ENCODE measurements around the gene PLPP3.

PLPP3 gene

DNA sequence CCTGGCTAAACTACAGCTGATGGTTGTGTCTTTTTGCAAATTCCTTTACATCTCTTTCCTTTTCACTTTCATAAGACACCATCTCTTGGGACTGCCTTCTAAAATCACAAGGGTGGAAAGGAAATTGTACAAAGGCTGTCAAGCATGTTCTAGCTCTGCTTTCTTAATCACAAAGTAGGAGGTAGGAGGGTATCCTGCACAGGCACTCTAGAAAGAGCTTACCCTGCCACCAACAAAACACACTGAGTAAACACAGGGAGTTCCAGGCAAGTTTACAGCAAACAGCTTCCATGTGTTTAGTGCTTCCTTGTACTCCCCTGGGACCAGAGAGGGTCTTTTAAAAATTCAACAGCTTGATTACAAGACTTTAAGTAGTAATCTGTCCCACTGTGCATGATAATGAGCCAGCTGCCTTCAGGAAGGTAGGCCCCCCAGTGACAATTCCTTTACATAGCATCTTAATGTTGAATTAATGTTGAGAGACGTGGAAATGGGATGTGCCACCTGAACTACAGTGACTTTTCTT lies 2.4 kb downstream of the PLPP3 start:
- DNase-seq (ENCODE audit: low read depth in 2 of 2) = no peak

DNA sequence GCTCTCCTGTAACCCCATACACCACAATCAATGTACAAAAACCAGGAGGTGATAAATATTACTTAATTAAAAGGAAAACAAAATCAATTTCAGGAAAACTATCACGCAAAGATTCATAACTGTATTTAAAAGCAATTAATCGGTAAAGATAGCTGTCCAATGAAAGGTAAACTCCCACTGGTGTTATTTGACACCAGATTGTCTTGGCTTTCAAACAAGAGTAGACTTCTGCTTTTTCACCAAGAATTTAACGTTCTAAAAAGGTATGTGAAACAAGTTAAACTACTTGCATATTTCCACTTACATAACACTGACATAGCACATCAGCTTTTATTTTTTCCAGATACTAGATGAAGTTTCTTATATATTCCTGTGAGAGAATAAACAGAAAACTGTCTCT lies 3.5 kb downstream of the PLPP3 start:
- DNase-seq (ENCODE audit: low read depth in 2 of 2) = no peak

DNA sequence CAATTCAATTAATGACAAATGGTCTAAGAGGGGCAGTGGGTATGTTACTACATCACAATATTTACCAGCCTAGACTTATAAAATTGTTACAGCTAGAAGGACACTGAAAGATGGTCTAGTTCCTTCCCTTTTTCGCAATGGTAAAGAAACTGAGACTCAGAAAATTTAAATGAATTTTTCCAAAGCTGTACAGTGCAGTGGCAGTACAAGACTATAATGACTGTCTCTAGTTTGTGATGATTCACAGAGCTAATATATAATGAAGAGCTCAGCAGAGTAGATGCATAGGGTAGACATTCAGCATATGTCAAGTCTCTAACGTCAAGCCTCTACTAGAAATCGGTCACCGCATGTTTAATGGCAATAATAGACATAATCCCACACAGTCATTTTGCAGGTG lies 4.6 kb downstream of the PLPP3 start:
- no peak for DNase-seq (ENCODE audit: low read depth in 2 of 2)

DNA sequence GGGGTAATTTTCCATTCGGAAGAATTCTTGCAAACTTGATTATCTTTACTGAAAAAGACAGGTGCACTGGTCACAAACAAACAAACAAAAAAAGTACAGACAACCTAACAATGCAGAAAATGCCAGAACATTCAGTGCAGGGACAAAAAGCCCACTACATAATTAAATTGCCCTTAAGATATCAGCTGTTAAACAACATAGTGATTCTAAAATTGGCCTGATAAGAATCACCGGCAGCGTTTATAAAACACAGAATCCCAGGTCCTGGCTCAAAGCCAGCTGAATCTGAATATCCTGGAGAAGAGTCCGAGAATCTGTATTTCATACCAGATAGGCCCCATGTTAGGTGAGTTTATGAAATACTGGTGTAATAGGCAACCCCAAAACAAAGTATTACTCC lies 6.1 kb downstream of the PLPP3 start:
- DNase-seq (ENCODE audit: low read depth in 2 of 2) = no peak

DNA sequence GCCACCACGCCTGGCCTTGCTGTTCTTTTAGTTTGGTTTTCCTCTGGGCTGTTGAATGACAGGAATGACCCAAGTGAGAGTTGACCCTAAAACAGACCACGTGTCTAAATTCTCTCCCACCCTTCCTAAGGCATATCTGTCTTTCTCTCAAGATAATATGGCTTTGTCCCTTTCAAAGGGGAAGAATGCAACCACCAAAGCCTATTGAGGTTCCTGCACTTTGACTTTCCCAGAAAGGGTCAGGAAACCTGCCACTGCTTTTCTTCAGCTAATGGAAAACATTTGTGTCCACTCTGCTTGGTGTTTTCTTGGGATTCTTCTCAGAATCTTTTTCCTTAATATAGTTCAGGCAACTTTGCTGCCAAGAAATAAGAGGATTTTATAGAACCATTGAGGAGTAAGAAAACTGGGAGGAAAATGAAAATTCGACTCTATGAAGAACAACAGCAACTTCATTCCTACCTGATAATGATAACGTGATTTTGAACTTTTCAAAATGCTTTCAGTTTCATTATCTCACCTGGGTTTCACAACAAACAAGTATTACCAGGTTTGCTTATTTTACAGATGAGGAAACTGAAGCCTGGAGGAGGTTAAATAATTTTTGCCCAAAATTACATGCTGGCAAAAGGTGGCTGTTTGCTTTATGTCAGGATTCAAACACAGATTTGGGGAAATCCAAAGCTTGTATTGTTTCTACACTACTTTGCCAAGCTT lies 6.9 kb downstream of the PLPP3 start:
- no peak for DNase-seq (ENCODE audit: low read depth in 2 of 2)

DNA sequence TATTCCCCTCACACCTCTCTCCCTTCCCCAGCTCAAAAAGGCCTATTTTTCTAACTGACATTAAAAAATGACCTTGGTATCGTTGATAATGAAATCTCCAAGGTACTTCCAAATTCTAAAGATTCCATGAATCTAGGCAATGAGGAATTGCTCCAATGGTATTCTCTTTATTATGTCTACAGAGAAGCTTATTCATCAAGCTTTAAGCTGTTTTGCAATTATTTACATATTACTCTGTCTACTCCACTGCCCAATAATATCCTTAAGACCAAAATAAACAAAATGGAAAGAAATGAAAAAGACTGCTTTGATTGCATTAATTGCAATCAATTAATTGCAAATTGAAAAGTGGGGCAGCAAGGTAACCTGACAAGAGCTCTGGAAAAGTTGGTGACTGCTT lies 7.9 kb downstream of the PLPP3 start:
- no peak for DNase-seq (ENCODE audit: low read depth in 2 of 2)

DNA sequence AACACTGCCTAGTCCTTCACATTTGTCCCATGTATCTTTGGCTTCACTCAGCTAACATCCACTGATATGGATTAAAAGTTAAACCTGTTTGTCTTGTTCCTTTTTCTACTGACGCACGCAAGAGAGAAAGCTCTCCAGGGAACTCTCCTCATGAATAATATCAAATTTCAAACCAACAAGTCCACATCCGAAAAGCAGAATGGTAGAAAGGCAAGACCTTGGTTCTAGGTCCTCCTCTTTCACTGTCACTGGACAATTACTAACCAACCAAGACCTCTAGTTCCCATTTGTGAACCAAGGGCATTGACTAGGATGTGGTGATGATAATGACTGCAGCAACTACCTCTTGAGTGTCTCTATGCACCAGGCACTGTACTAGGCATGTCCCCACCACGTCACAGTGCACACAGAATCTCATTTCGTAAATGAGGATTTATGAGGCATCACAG lies 8.4 kb downstream of the PLPP3 start:
- DNase-seq (ENCODE audit: low read depth in 2 of 2) = no peak

DNA sequence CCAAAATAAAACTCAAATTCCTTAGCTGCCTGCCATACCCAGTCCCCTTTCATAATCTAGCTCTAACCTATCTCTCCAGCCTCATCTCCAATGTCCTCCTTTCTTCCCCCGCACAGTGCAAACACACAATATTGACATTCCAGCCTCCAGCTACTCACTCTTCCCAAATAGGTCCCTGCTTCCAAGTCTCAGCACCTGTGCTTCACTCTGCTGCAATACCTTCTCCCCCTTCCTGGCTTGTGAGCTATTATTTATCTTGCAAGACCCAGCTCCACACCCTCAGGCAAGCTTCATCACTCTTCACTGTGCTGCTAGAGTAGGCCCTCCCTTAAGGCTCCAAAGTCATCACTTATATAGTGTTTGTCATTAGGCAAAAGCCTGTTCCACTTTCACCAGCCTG lies 9.7 kb downstream of the PLPP3 start:
- no peak for DNase-seq (ENCODE audit: low read depth in 2 of 2)

DNA sequence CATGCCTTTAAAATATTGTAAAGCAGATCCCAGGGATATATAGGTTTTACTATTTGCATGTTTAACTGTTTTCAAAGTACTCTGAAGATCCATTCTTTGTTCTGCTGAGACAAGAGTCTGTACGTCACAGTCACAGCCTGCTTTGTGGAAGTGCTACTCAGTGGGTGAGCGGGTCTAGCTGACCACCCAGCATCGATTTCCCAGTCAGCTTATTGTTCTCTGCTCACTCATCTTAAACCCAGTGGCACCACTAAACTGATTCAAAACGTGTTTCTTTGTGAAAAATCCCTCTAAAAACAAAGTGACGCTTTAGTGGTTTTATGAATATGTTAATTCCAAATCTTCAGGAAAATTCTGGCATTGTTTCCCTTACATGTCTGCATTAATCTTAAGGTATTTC lies 12.4 kb downstream of the PLPP3 start:
- DNase-seq (ENCODE audit: low read depth in 2 of 2) = no peak

DNA sequence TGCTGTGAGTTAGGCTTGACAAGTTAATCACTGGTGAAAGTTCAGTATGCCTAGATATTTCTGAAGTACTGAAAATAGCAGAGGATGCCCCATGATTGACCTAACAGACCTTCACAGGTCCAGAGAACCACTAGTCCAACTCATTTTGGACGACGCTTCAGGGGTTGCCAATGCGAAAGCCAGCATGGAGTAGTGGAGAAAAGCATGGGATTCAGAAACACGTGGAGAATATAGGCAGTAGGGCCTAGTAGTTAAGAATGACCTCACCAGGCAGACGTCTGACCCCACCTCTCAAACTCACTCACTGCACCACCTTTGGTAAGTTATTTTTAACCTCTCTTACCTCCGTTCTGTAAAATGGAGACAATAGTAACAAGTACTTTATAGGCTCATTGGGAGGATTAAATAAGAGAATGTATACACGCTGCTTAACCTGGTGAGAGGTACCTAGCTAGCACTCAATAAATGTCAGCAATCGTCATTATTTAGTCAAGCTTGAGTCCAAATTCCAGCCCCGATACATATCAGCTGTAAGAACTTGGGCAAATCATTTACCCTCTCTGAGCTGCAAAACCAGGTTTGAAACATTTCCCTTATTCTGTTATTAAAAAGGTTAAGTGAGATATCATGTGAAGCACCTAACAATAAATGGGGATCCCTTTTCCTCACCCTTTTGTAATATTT lies 13.2 kb downstream of the PLPP3 start:
- no peak for DNase-seq (ENCODE audit: low read depth in 2 of 2)

DNA sequence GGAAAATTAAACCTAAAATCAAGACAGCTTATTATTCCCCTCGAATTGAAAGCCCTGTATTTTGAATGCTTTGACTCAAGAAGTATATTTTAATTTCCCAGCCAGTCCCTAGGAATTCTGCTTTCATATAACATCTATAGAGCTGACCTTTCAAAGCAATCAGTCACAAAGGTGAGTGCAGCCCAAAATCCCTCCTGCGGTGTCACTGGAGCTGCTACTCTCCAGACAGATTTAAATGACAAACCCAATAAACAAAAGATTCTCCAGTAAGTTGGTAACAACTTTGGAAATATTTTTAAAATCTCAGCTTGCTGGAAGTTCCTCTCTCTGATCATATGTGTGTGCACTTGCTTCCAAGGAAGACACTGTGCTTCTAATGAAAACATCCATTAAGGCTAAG lies 14.7 kb downstream of the PLPP3 start:
- DNase-seq (ENCODE audit: low read depth in 2 of 2) = no peak

DNA sequence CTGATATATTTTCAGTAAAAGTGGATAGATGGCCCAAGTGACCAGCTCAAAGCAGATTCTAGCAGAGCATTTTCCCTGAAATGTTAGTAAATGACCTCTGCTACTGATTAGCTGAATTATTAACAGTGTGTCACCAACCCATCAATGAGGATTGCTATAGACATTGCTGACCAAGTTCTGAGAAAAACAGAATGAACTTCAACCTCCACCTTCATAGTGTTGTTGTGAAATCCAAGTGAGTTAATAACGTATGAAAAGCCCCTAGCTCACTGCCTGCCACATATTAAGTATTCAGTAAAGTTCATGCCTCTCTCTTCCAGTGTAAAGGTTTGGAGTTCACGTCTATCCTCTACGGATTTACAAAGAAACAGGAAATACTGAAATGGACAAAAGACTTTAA lies 15.8 kb downstream of the PLPP3 start:
- DNase-seq (ENCODE audit: low read depth in 2 of 2) = no peak

DNA sequence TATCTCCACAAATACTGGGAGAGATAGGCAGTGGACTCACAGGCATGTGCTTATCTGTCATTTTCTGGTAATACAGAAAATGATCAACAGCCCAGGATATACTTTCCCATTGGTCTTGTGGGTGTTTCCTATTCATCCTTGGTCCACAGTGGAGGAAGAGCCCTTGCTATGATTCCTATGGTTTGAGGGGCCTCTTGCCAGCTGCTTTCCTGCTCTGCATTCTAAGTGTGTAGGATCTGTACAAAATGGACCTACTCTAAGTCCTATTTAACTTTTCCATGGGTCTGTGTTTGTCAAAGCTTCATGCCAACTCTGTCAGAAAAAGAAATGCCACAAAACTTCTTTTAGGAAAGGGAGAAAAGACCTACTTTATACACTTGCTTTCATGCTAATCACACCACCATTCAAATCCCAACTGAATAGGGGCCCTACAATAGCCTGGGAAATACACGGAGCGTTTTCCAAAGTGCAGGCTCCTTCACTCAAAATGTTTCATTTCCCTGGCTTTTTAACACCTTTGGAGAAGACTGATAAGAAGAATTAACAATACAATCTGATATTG lies 16.4 kb downstream of the PLPP3 start:
- no peak for DNase-seq (ENCODE audit: low read depth in 2 of 2)

DNA sequence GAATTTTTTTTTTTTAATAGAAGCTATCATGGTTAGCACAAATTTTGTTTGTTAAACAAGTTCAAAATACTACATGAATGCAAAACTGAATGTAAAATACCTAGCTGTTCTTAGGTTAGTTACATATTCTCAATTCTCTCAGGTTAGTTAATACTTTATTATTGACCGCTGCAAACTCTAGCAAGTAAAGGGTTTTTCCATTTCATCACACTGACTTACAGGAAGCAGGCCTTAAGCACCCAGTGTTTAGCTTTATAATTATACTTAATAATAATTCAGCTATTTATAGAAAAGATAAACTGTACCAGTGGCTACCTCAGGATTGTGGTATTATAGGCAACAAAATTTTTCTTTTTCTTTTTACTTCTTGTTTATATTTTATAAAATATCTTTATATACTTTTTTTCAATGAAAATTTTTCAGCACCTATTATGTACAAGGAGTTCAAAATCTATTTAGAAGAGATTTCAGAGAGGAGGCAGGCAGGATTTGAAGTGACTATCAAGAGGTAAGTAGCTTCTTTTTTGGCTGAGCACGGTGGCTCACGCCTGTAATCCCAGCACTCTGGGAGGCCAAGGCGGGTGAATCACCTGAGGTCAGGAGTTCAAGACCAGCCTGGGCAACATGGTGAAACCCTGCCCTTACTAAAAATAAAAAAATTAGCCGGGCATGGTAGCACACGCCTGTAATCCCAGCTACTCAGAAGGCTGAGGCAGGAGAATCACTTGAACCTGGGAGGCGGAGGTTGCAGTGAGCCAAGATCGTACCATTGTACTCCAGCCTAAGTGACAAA lies 17.9 kb downstream of the PLPP3 start:
- no peak for DNase-seq (ENCODE audit: low read depth in 2 of 2)

DNA sequence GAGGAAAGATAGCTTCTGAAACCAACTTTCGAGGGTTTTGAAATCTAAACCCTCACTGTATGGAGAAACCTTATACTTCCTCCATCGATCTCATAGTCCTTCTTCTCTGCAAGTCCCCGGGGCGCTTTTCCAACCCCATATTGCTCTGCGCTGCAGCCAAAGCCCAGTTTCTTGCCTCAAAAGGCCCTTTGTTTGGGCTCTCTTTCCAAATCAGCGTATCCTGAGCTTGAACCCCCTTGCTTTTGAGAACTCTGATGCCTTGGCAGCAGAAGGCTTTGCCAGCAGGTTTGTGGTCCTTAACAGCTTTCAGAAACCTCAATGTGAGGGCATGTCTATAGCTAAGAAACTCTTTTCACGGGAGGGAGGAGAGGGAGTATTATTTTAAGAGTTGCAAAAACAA lies 21.6 kb downstream of the PLPP3 start:
- no peak for DNase-seq (ENCODE audit: low read depth in 2 of 2)

DNA sequence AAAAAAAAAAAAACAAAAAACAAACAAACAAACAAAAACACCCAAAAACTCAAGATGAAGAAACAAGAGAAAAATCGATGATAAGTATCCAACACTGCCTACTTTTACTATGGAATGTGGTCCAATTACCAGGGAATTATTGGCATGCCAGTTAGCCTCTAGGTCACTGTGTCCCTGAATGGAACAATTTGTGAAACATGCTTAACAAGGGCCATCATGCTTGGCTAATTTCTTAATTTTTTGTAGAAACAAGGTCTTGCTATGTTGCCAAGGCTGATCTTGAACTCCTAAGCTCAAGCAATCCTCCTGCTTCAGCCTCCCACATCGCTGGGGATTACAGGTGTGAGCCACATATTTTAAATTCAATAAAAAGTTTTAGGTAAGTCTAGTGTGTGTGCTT lies 23.9 kb downstream of the PLPP3 start:
- DNase-seq (ENCODE audit: low read depth in 2 of 2) = no peak

DNA sequence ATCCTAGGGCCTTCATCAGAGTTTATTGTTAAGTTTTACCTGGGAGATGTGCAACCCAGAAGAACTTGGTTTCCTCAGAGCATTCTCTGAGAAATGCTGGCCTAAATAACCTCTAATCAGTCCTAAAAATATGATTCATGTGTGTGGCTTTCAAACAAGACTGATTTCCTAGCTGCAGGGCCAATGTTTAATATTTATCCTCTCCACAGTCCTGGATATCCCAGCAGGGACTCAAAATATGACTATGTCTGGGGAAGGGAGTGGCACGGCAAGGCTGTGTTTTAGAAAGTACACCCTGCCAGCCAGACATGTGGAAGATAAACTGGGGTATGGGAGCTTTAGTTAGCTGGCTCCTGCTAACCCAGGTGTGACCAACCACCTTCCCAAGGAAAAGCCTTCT lies 26.3 kb downstream of the PLPP3 start:
- DNase-seq (ENCODE audit: low read depth in 2 of 2) = no peak

DNA sequence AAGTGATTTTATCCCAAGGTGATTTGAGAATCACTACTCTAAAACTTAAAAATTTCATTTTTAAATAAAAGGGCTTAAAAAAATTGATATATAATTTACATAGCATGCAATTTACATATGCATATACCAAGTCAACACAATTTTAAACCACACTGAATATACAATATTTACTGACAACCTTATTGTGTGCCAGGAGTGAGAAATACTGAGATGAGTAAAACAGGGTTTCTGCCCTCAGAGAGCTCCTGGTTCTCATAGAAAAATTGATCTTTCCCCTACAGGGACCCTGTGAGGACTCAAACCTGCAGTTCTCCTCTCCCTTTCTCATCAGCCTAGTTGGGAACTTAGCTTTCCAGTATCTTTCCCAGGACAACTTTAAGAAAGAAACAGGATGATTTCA lies 27.0 kb downstream of the PLPP3 start:
- no peak for DNase-seq (ENCODE audit: low read depth in 2 of 2)

DNA sequence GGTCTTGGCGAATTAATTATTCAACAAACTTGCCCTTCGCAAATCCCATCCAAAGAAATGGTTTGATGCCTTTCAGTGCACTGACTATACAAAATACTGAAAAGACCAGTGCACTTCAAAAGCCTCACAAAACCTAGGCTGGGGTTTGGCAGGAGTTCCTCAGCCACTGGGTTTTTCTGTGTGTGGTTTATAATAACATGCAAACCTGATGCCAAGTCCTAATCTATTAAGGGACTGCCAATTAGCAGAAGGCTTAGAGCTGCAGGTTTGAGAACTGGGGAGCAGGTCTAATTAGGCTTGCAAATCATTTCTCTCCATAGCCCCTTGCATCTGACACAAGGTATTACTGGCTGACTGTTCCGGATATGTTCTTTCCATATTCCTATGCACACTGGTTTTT lies 27.7 kb downstream of the PLPP3 start:
- DNase-seq (ENCODE audit: low read depth in 2 of 2) = no peak

DNA sequence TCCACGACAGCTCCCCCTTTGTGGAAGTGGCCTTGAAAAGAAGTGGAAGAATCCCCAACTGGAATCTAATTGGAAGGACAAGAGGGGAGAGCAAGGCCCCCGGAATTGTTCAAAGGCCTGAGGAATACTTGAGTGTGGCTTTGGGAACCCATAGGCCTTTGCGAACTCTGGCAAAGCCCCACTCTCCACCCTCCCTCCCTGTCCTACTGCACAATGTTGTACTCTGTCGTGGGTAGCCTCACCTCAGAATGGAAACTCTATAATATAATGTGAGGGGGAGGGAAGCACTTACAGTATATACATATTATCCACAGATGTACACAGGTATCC lies 28.5 kb downstream of the PLPP3 start:
- DNase-seq (ENCODE audit: low read depth in 2 of 2) = no peak

DNA sequence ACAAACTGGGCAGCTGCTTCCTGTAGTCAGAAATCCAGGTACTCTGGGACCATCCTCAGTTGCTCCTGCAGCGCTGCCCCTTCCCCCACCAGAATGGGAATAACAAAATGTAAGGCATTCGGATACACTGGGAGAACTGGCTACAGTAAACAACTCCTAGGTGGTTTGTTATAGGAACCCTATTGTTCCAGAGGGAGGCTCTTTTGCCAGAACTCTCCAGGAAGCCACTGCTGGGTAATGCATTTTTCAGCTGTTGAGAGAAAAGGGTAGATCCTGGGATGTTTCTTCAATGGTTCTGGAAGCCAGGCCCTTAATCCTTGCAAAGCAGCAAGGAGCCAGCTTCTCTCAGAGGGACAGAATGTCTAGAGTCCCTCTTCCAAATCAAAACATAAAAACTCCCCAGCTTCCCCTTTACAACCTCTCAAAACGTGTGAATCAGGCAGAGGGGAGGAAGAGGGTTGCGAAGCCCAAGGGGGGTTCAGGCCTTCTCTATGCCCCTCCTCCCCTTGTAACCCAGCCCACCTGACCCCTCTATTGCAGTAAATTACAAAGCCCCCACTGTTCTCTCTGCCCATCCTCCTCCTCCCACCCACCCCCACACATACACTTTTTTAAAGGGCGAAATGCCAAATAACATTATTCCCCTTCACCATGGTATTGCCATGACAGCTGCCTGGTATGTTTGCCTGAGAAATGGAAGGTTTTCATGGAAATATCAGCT lies 29.1 kb downstream of the PLPP3 start:
- no peak for DNase-seq (ENCODE audit: low read depth in 2 of 2)

DNA sequence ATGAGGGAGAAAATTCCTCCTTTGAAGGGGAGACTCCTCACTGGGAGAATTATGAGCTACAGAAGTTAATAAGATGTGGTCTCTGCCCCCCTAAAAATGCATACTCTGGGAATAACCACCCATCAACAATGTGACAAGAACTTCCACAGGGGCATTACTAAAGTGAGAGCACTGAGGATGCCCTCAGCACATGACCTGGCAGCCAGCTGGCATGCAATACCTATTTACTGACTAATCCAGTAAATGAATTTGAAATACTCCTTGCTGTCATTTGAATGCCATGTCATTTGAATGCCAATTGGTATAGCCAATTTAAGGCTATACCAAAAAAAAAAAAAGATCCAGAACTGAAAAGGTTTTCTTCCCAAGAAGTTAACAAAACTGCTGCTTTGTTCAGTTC lies 30.8 kb downstream of the PLPP3 start:
- DNase-seq (ENCODE audit: low read depth in 2 of 2) = no peak
